ENCODE measurements around the gene IL36RN.
"Not testable (repeated sequence)": the region's sequence is repeated elsewhere in the genome, so short reads cannot be mapped to it uniquely, and the experiment has no call there.

IL36RN gene

DNA sequence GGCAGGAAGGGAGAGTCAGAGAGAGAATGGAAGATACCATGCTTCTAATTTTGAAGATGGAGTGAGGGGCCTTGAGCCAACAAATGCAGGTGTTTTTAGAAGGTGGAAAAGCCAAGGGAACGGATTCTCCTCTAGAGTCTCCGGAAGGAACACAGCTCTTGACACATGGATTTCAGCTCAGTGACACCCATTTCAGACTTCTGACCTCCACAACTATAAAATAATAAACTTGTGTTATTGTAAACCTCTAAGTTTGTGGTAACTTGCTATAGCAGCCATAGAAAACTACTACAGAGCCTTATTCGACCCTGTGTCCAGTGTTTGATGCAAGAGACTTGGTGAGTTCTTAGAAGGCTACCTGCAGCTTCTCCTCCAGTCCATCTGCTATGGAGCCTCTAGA lies 16.6 kb downstream of the IL36RN start:
- DNase-seq = no peak

GRCh38 chr2:113076954-113077669 lies 18.1 kb downstream of the IL36RN start:
- no peak for DNase-seq

DNA sequence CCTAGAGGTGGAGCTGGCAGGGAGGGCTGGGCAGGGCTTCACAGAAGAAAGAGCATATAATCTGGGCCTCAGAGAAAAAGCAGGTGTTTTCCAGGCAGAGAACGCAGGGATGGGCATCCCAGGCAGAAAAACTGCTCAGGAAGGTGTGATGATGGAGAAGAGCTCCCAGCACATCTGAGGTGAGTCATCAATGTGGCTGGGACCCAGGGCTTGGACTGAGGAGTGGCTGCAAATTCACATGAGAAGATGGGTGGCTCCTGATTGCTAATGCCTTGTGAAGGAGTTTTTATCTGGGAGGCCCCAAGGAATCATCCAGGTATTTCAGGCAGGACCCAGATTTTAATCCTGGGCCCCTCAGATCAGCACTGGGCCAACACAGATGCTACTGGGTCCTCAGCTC lies 18.9 kb downstream of the IL36RN start:
- no peak for DNase-seq

- no peak for DNase-seq
Observed at GRCh38 chr2:113078350-113078839, 19.4 kb downstream of the IL36RN start.

GRCh38 chr2:113079131-113079530 lies 20.1 kb downstream of the IL36RN start:
- no peak for DNase-seq

DNA sequence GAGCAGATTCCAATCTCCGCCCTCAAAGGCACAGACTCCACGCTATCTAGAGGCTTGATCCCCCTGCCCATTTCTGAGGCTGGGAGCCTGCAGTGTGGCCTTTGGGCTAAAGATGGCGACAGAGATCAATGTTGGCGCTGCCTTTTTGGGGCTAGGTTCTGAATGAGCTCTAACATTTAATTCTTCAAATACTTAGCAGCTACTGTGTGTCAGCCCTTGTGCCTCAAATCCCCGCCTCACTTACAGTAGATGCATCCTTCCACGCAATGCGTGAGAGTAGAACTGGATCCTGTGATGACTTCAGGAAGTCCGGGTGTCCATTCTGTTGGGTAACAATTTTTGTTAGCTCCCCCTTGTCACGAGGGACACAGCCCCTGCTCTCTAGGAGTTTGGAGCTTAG lies 21.1 kb downstream of the IL36RN start:
- DNase-seq = peak; percentile 19

DNA sequence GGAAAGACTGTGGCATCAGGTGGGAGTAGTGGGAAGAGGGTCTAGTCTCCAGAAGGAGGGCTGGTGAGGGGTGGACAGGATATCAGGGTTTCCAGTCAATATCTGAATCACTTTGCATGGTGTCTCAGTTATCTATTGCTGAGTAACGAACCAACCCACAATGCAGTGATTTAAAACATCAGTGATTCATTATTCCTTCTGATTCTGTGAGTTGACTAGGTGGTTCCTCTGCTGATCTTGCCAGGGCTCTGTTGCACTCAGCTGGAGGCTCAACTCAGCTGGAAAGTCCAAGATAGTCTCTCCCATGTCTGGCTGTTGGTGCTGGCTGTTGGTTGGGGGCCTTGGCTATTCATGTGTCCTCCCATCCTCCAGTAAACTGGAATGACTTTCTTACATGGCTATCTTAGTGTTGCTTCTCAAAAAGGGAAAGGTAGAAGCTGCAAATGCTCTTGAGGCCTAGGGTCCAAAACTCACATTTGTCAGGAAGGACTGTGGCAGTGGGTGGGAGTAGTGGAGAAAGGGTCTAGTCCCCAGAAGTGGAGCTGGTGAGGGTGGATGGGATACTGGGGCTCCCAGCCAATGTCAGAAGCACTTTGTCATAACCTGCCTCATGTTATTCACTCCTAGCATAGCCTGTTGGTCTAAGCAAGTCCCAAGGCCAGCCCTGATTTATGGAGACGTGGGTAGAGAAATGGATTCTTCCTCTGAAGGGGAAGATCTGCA lies 22.7 kb downstream of the IL36RN start:
- DNase-seq = no peak

DNA sequence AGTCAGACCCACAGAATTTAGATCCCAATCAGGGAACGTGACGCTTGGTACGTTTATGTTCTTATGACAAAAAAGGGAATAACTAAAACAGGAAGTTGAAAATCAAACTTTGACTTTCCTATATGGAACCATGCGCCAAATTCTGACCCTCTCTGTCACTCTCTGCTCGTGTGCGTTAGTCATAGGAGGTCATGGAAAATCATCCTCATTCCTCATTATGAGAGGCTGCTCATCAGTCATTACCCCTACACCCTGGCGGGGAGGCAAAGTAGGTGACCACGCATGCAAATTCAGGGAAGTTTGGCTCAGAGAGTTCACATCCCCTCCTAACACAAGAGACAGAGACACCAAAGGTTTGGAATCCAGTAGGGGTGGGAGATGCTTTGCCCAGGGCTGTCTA lies 24.3 kb downstream of the IL36RN start:
- DNase-seq = no peak

DNA sequence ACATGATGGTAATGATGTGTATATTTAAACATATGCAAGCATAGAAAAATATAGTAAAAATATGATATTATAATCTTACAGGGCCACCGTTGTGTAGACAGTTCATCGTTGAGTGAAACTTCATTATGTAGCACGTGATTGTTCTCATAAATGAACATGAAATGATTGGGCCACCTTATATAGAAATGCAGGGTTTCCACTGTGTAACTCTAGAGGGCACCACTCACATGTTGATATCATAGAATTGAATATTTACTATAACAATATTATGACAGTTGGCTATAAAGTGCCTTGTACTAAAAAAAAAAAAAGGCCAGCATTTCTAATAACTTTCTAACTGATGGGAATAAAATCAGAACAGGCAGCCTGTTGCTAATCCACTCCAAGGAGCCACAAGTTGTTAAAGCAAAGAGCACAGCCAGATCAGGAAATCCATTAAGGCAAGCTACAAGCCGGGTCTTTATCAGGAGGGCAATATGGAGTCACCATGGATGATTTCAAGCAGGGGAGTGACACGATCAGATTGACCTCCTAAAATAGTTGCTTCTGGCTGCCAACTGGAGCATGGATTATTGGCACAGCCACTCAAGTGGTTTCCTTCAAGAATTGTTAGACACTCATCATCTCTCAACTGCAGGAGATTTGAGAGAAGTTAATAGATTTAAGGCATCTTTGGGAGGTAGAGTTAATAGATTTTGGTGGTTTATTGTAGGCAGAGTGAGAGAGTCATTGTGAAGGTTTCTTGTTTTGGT lies 25.4 kb downstream of the IL36RN start:
- DNase-seq = no peak

GRCh38 chr2:113085542-113085941 lies 26.5 kb downstream of the IL36RN start:
- no peak for DNase-seq

DNA sequence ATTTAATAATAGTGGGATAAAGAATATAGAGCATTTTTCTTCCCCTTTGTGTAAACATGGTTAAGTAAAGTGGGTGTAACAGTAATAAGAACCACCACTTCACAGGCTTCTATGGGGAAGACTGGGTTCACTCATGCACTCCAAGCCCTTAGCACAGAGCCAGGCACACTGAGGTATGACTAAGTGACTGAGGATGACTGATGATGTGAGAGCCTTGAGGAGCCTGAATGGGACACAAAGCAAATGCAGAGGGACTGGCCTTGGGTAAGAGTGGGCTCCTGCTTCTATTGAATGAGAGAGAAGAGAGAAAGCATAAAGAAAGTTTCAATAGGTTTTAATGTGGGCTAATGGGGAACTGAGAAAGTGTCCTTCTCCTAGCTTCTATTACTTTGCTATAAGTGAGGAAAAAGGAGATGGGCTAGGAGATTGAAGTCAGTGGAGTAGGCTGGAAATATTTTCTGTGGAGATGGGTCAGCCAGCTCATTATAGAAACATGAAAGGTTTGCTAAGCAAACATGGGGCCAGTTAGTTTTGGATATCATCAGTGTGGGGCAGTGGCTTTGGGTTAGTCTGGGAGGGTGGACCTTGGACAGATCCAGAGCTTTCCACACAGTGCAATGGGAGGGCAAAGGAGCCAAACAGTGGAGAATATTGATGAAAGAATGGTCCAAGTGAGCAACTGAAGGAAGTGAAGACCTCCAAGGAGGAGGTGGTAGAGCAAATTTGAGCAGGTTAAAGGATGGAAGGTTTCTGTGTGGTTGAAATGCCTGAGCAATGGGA lies 29.4 kb downstream of the IL36RN start:
- DNase-seq = no peak

GRCh38 chr2:113089916-113090315 lies 30.9 kb downstream of the IL36RN start:
- no peak for DNase-seq

DNA sequence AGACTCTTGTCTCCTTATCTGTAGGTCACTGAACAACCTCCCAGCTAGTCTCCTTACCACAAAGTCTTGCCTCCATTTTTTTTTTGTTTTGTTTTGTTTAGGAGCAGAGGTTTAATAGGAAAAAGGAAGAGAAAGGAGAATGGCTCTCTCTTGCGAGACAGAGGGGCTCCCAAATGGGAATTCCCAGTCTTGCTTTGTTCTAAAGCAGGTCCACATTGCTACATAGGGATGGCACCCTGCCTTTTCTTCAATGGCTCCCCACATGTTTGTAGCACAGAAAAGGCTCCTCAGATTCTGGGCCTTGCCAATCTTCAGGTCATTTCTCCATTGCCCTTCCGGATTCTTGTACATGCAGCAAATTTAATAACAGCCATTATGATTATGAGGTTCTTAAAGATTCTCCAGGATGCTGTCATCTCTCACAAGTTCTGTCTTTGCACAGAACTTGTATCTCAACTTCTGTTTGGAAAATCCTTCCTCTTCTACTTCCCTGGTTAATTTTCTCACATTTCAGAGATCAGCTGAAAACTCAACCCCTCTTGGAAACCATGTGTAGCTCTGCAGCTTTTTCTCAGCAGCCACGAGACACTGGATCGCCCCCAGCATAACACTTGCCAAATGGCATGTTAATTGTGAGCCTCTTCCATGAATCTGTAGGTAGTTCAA lies 32.4 kb downstream of the IL36RN start:
- no peak for DNase-seq

GRCh38 chr2:113092864-113093612 lies 34.0 kb downstream of the IL36RN start:
- no peak for DNase-seq

- DNase-seq = no peak
Observed at GRCh38 chr2:113093613-113093977, 34.6 kb downstream of the IL36RN start.

GRCh38 chr2:113096306-113096705 lies 37.3 kb downstream of the IL36RN start:
- not testable (repeated sequence) for DNase-seq

GRCh38 chr2:113096842-113097618 lies 38.0 kb downstream of the IL36RN start:
- not testable (repeated sequence) for DNase-seq

DNA sequence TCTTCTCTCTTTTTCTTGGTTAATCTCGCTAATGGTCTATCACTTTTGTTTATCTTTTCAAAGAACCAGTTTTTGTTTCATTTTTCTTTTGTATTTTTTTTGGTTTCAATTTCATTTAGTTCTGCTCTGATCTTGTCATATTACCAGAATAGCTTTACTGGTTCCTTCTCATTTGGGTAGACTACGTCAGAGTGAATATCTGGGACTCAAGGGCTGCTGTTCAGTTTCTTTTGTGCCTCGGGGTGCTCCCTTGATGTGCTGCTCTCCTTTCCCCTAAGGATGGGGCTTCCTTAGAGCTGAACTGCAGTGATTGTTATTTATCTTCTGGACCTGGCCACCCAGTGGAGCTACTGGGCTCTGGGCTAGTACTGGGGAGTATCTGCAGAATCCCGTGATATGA lies 39.0 kb downstream of the IL36RN start:
- DNase-seq = peak; percentile 19

DNA sequence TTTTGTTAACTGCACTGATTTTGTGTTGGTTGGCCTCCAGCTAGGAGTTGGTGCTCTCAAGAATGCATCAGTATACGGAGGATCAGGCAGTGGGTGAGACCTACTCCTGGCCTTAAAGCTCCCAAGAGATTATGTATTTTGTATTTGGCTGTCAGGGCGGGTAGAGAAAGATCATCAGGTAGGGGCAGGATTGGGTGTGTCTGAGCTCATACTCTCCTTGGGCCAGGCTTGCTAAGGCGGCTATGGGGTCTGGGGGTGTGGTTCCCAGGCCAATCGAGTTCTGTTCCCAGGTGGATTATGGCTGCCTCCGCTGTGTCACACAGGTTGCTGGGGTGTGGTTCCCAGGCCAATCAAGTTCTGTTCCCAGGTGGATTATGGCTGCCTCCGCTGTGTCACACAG lies 39.5 kb downstream of the IL36RN start:
- DNase-seq = no peak

DNA sequence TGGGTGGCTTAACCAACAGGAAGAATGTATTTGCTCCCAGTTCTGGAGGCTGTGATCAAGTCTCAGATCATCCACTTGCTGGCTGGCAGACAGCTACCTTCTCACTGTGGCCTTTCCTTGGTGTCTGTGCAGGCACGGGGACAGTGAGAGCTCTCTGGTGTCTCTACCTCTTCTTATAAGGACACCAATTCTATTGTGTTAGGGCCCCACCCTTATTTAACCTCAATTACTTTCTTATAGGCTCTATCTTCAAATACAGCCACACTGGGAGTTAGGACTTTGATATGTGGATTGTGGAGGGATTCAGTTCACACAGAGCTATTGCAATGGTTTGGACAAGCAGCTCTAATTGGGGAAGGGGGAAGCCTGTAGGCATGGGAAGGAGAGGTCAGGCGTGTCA lies 43.1 kb downstream of the IL36RN start:
- no peak for DNase-seq

DNA sequence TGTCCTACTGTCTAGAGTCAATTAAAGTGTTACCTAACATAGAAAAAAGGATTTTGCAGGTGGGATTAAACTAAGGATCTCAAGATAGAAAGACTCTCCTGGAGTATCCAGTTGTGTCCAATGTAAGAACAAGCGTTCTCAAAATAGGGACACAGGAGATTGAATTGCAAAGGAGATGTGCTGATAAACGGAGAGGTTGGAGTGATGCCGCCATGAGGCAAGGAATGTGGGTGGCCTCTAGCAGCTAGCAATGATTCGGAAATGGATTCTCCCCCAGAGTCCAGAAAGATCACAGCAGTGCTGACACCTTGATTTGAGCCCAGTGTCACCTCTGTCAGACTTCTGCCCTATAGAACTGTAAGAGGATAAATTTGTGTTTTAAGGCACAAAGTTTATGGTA lies 44.3 kb downstream of the IL36RN start:
- no peak for DNase-seq

All from central memory CD4-positive, alpha-beta T cell (primary cell).